B cell (primary cell): ENCODE data around the gene ZFC3H1. TPM values are rescaled to one million over a fixed set of nuclear protein-coding genes. Genes with fewer than 3 reads are reported as not detected.
"Not testable (repeated sequence)": the region's sequence is repeated elsewhere in the genome, so short reads cannot be mapped to it uniquely, and the experiment has no call there.

Experiments used
- ATAC-seq: fragments of 200-7000 bp; cut with Tn5 transposase; one replicate; pipeline ENCODE4 v1.10.0; 2021; ENCODE audit warnings: low read depth, mild to moderate bottlenecking, moderate number of reproducible peaks, moderate library complexity
- CTCF ChIA-PET: fragments of 350-600 bp; sonication (Branson Sonifier 250); formaldehyde crosslinking; loops from one replicate; lab custom pipeline; 2021; ENCODE audit warnings: antibody characterized with exemption, inconsistent platforms; lab: Charles Lee
- POLR2A ChIA-PET: fragments of 350-600 bp; sonication (Branson Sonifier 250); formaldehyde crosslinking; loops from one replicate; lab custom pipeline; 2021; ENCODE audit warnings: antibody characterized with exemption; lab: Charles Lee
- DNase-seq: peaks from one replicate; pipeline ENCODE4 v3.0.0; 2013
- H2AFZ ChIP-seq: 2 replicates; pipeline ENCODE4 v1.6.1; 2012; ENCODE audit warnings: mild to moderate bottlenecking, low read depth, low read length; ENCODE audit not compliant: insufficient read depth, poor library complexity, severe bottlenecking
- H3K27ac ChIP-seq, 2 donors: 1 replicate in 1 of 2; 2 replicates in 1 of 2; pipeline ENCODE4 v1.5.1; 2012 to 2013; ENCODE audit warnings: low read length in 2 of 2, mild to moderate bottlenecking in 2 of 2, moderate library complexity in 1 of 2
- H3K27me3 ChIP-seq, 4 experiments: fragments of 200-600 bp in 1 of 4; sonication (generic) in 1 of 4; replicated peaks in 1 of 4; 1 replicate in 2 of 4; 2 replicates in 2 of 4; pipeline versions ENCODE4 v1.6.1 to v1.7.0; 2013 to 2016; ENCODE audit warnings: low read length in 3 of 4, mild to moderate bottlenecking in 2 of 4, mixed read lengths in 1 of 4, moderate library complexity in 1 of 4; ENCODE audit not compliant: insufficient read depth in 4 of 4, control insufficient read depth in 3 of 4; ENCODE audit errors: control extremely low read depth in 1 of 4
- H3K36me3 ChIP-seq, 2 experiments: replicated peaks in 1 of 2; 1 replicate in 1 of 2; 2 replicates in 1 of 2; pipeline versions ENCODE4 v1.6.1 to v1.7.1; 2013; ENCODE audit warnings: low read length in 1 of 2; ENCODE audit not compliant: insufficient read depth in 2 of 2, control insufficient read depth in 1 of 2; ENCODE audit errors: control extremely low read depth in 1 of 2, extremely low read depth in 1 of 2
- H3K4me1 ChIP-seq, 2 donors: fragments of 200-600 bp in 1 of 2; sonication (generic) in 1 of 2; 1 replicate in 1 of 2; 2 replicates in 1 of 2; pipeline versions ENCODE4 v1.5.1 to v1.6.1; 2013 to 2017; ENCODE audit warnings: low read length in 2 of 2; ENCODE audit not compliant: control insufficient read depth in 2 of 2, insufficient read depth in 2 of 2
- H3K4me2 ChIP-seq: replicated peaks from 2 replicates; pipeline ENCODE3; 2012; ENCODE audit warnings: mild to moderate bottlenecking, low read depth, low read length; ENCODE audit not compliant: poor library complexity, severe bottlenecking
- H3K4me3 ChIP-seq, 5 experiments: fragments of 200-600 bp in 1 of 5; sonication (generic) in 1 of 5; 1 replicate in 3 of 5; 2 replicates in 2 of 5; pipeline versions ENCODE4 v1.5.1 to v1.7.0; 2011 to 2016; ENCODE audit warnings: low read length in 4 of 5, mild to moderate bottlenecking in 4 of 5, low read depth in 2 of 5, control low read depth in 1 of 5, moderate library complexity in 1 of 5; ENCODE audit not compliant: insufficient read depth in 1 of 5; ENCODE audit errors: control extremely low read depth in 1 of 5, extremely low read depth in 1 of 5
- H3K79me2 ChIP-seq: fragments of 200-600 bp; sonication (generic); one replicate; pipeline ENCODE4 v1.6.0; 2016; ENCODE audit warnings: low read length; ENCODE audit not compliant: control insufficient read depth, insufficient read depth
- H3K9ac ChIP-seq: fragments of 200-600 bp; sonication (generic); 2 replicates; pipeline ENCODE4 v1.6.1; 2017; ENCODE audit warnings: mild to moderate bottlenecking, low read length, moderate library complexity
- H3K9me3 ChIP-seq, 3 donors: one replicate each; pipeline versions ENCODE4 v1.6.1 to v1.7.1; 2013; ENCODE audit warnings: low read length in 2 of 3; ENCODE audit not compliant: control insufficient read depth in 2 of 3, insufficient read depth in 1 of 3; ENCODE audit errors: control extremely low read depth in 1 of 3
- H4K20me1 ChIP-seq: 2 replicates; pipeline ENCODE4 v1.6.0; 2012; ENCODE audit warnings: mild to moderate bottlenecking, low read length; ENCODE audit not compliant: insufficient read depth, control insufficient read depth, poor library complexity, severe bottlenecking
- H3K27ac Mint-ChIP-seq: one replicate; pipeline ENCODE4 v1.8.0; 2021; ENCODE audit warnings: mixed read lengths
- H3K27me3 Mint-ChIP-seq: one replicate; pipeline ENCODE4 v1.8.0; 2021; ENCODE audit warnings: mixed read lengths
- H3K4me1 Mint-ChIP-seq: one replicate; pipeline ENCODE4 v1.8.0; 2021; ENCODE audit warnings: mixed read lengths
- H3K4me3 Mint-ChIP-seq: one replicate; pipeline ENCODE4 v1.8.0; 2021; ENCODE audit warnings: mixed read lengths
- H3K9me3 Mint-ChIP-seq: one replicate; pipeline ENCODE4 v1.8.0; 2022; ENCODE audit warnings: mixed read lengths; ENCODE audit not compliant: insufficient read depth
- CTCF ChIP-seq: fragments of 200-600 bp; IDR thresholded peaks from one replicate; pipeline ENCODE4 v1.8.0; 2022; ENCODE audit warnings: antibody characterized with exemption, mild to moderate bottlenecking
- EZH2 ChIP-seq: IDR thresholded peaks from 2 replicates; pipeline ENCODE4 v1.6.1; 2012; ENCODE audit warnings: borderline replicate concordance, low read depth, mild to moderate bottlenecking, moderate library complexity, low read length; ENCODE audit not compliant: insufficient read depth, poor library complexity, severe bottlenecking
- WGBS: methylation state at CpG from one replicate; pipeline ENCODE4 v1.1.5; 2013; ENCODE audit warnings: missing lambda C conversion rate; ENCODE audit not compliant: insufficient coverage; 5-methylcytosine and 5-hydroxymethylcytosine counted together
- intact Hi-C: fragments of 100-400 bp; cut with micrococcal nuclease; formaldehyde crosslinking; loops from one replicate; pipeline ENCODE4 v1.10.0; 2022
- polyA plus RNA-seq: library from polyadenylated mRNA; depleted of rRNA; stranded (reverse); fragments of >200 nt; gene quantifications from 2 replicates; pipeline ENCODE4 v1.2.3, GENCODE V29; 2012
- total RNA-seq, 2 donors: library from RNA; stranded (reverse); fragments of 120-200 nt in 1 of 2; gene quantifications; 1 replicate in 1 of 2; 2 replicates in 1 of 2; pipeline versions ENCODE4 v1.2.3 to v1.2.4, GENCODE V29; 2013 to 2022

ZFC3H1 gene
- total and polyA plus RNA-seq, 2 donors (not counting 1 experiment from before 2014, with no cell fraction given), result 55.9 to 141 TPM

GRCh38 chr12:71702590-71702989 is 38.9 kb upstream of the ZFC3H1 start:
- H3K4me3 ChIP-seq, result no peak overlapping the region
- no peak overlapping the region for H3K4me2 ChIP-seq
- WGBS, result 100% methylated on average over 2 of the region's 5 CpGs
- no peaks in the 10 kb centered on the region for H4K20me1 ChIP-seq
- no peak overlapping the region for H3K9ac ChIP-seq
- Mint-ChIP-seq H3K9me3 (no peaks in the 10 kb centered on the region), H3K27ac (no peak overlapping the region), H3K4me3 (no peak overlapping the region), H3K4me1 (peaks cover 22% of the 10 kb centered on the region), H3K27me3 (no peaks in the 10 kb centered on the region)
- DNase-seq (no peak), ATAC-seq (no peak)
- POLR2A ChIA-PET, result no interaction called here
- CTCF ChIA-PET, result interaction anchor here (1.7 kb wide), 1 partner anchor 16 kb away, joined by 6 read pairs; the partner anchor contains the start of gene TMEM19
- no peak overlapping the region for H3K27ac ChIP-seq
- H3K4me1 ChIP-seq, result peaks cover 12 to 14% of the 10 kb centered on the region in 2 donors
- TF ChIP-seq EZH2 (no peak), CTCF (no peak)
- peaks cover 3% of the 10 kb centered on the region for H3K79me2 ChIP-seq
- intact Hi-C loops, result no loop called here
- no peak overlapping the region for H2AFZ ChIP-seq
- H3K9me3 ChIP-seq, result peaks cover 0 to 2% (median 0%) of the 10 kb centered on the region in 3 donors
- no peaks in the 10 kb centered on the region for H3K27me3 ChIP-seq
- peaks cover 11 to 54% of the 10 kb centered on the region in 2 experiments for H3K36me3 ChIP-seq

- intact Hi-C loops, POLR2A ChIA-PET: not testable (repeated sequence)
Observed at GRCh38 chr12:71702181-71702580, 38.5 kb upstream of the ZFC3H1 start.

More at GRCh38 chr12:71702181-71702580, 38.5 kb upstream of the ZFC3H1 start:
- peaks cover 11 to 14% of the 10 kb centered on the region in 2 donors for H3K4me1 ChIP-seq
- H3K4me3 Mint-ChIP-seq, H3K9ac ChIP-seq, H3K27me3 ChIP-seq, H3K9me3 Mint-ChIP-seq, H3K4me3 ChIP-seq, H3K4me2 ChIP-seq, H3K27me3 Mint-ChIP-seq, H3K9me3 ChIP-seq, DNase-seq, H3K27ac Mint-ChIP-seq, H3K79me2 ChIP-seq, H2AFZ ChIP-seq, H4K20me1 ChIP-seq, ATAC-seq: not testable (repeated sequence)
- WGBS, result 95% methylated on average over 5 of the region's 8 CpGs
- H3K27ac ChIP-seq, result peak overlapping the region in 1 of 2 donors; percentile 52
- H3K4me1 Mint-ChIP-seq, result peaks cover 18% of the 10 kb centered on the region
- CTCF ChIA-PET, result interaction anchor here (1.6 to 1.8 kb wide), 2 partner anchors 43 to 45 kb away, joined by 4 to 7 read pairs; no protein-coding TSS in a partner anchor
- peaks cover 11 to 58% of the 10 kb centered on the region in 2 experiments for H3K36me3 ChIP-seq
